GM19463 (cell line): Measurements from ENCODE around the gene SELENOT.
"Not testable (repeated sequence)": the region's sequence is repeated elsewhere in the genome, so short reads cannot be mapped to it uniquely, and the experiment has no call there.

Experiments
- ATAC-seq: cut with Tn5 transposase; IDR thresholded peaks from one replicate; pipeline ENCODE4 v1.9.1; 2021; ENCODE audit warnings: mild to moderate bottlenecking, moderate library complexity; ENCODE audit not compliant: unreplicated experiment

The SELENOT gene

GRCh38 chr3:150603153-150603979 lies at the start of gene SELENOT:
SELENOT (plus strand) TSS chr3:150603321; CDS start chr3:150603363, 42 bp downstream.
- ATAC-seq = peak; percentile 55

GRCh38 chr3:150555859-150556436 lies 47.2 kb upstream of the SELENOT start:
- no peak for ATAC-seq

- no peak for ATAC-seq
Observed at GRCh38 chr3:150556792-150557191, 46.3 kb upstream of the SELENOT start.

GRCh38 chr3:150557725-150558124 lies 45.4 kb upstream of the SELENOT start:
- ATAC-seq = no peak

- no peak for ATAC-seq
Observed at GRCh38 chr3:150564243-150564642, 38.9 kb upstream of the SELENOT start.

- ATAC-seq = no peak
Observed at GRCh38 chr3:150567328-150567727, 35.8 kb upstream of the SELENOT start.

- no peak for ATAC-seq
Observed at GRCh38 chr3:150577855-150578254, 25.3 kb upstream of the SELENOT start.

GRCh38 chr3:150581174-150581573 lies 21.9 kb upstream of the SELENOT start:
- no peak for ATAC-seq

- ATAC-seq = peak; percentile 67
Observed at GRCh38 chr3:150582620-150583019, 20.5 kb upstream of the SELENOT start.

GRCh38 chr3:150583028-150583427 lies 20.1 kb upstream of the SELENOT start:
- ATAC-seq = peak; percentile 50

GRCh38 chr3:150588027-150588830 lies 14.9 kb upstream of the SELENOT start:
- no peak for ATAC-seq

GRCh38 chr3:150589759-150590158 lies 13.4 kb upstream of the SELENOT start:
- ATAC-seq = no peak

GRCh38 chr3:150594150-150594549 lies 9.0 kb upstream of the SELENOT start:
- no peak for ATAC-seq

- no peak for ATAC-seq
Observed at GRCh38 chr3:150597646-150598045, 5.5 kb upstream of the SELENOT start.

GRCh38 chr3:150599611-150600297 lies 3.4 kb upstream of the SELENOT start:
- peak; percentile 27 for ATAC-seq

GRCh38 chr3:150600647-150601530 lies 2.2 kb upstream of the SELENOT start:
- not testable (repeated sequence) for ATAC-seq

- peak; percentile 1 for ATAC-seq
Observed at GRCh38 chr3:150602426-150603152, 532 bp upstream of the SELENOT start.

GRCh38 chr3:150603980-150604319 lies 829 bp downstream of the SELENOT start:
- ATAC-seq = no peak

GRCh38 chr3:150605998-150606641 lies 3.0 kb downstream of the SELENOT start:
- ATAC-seq = no peak
